ENCODE results near the gene WDR35. TPM values are rescaled to one million over a fixed set of nuclear protein-coding genes. Genes with fewer than 3 reads are reported as not detected.
A peak's percentile ranks its signal among the peaks of the same experiment; 100 is the strongest.

Gene WDR35
- total RNA-seq, 1 experiment from 2014 or later, result 8.2 TPM

DNA sequence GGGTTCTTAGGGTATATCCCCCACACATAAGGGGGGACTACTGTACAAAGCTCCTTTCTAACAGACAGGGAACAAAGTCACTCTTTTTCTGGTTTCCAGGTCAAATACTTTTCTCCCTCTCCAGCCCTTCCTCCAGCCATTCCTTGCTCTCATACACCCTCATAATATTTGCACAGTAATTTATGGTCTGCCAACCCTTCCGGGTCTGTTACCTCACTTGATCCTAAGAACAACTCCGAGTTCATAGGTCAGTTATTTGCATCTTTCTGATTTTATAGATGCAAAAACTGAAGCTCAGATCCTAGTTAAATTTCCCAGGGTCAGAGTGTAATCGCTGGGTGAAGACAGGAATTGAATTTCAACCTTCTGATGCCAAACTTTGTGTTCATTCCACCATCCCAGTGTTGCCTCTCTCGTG lies 37.4 kb upstream of the WDR35 start:
- POLR2A ChIA-PET (ENCODE audit: unreplicated experiment), result no interaction called here
- no peak for DNase-seq
- peaks cover under 1% of the 10 kb centered on the region; the same call in 1 of the 2 replicates for H3K9me3 ChIP-seq (ENCODE audit: insufficient read depth, low read depth)

DNA sequence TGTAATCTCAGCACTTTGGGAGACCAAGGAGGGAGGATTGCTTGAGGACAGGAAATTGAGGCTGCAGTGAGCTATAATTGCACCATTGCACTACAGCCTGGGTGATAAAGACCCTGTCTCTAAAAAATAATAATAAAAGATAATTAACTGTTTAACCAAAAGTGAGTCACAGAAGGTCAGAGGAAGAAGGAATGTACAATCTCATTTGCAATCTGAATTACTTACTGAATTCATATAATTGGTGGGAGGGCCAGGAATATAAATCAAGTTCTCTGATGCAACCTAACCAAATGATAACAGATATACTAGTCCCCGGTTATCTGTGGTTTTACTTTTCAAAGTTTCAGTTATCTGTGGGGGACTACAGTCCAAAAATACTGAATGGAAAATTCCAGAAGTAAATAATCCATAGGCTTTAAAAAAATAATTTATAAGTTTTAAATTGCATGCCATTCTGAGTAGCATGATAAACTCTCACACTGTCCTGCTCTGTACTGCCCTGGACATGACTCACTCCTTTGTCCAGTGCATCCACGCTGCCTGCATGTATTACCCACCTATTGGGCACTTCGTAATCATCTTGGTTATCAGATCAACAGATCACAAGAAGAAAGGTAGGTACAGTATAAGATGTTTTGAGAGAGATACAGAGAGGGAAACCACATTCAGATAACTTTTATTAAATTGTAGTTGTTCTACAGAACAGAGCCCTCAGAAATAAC lies 35.3 kb upstream of the WDR35 start:
- H3F3A ChIP-seq (ENCODE audit: insufficient read depth, low read depth), result no peaks in the 10 kb centered on the region; the same call in 1 of the 2 replicates
- H3K9me2 ChIP-seq (ENCODE audit: insufficient read depth), result no peaks in the 10 kb centered on the region
- H3K36me3 ChIP-seq (ENCODE audit: low read depth), result peaks cover 18% of the 10 kb centered on the region
- H3K79me2 ChIP-seq (ENCODE audit: low read depth), result no peaks in the 10 kb centered on the region
- intact Hi-C loops (cut with micrococcal nuclease; ENCODE audit: unreplicated experiment), result no loop called here
- H3K9me3 ChIP-seq (ENCODE audit: insufficient read depth, low read depth), result peaks cover 14% of the 10 kb centered on the region; the same call in 1 of the 2 replicates
- TF ChIP-seq, protein P1, sequence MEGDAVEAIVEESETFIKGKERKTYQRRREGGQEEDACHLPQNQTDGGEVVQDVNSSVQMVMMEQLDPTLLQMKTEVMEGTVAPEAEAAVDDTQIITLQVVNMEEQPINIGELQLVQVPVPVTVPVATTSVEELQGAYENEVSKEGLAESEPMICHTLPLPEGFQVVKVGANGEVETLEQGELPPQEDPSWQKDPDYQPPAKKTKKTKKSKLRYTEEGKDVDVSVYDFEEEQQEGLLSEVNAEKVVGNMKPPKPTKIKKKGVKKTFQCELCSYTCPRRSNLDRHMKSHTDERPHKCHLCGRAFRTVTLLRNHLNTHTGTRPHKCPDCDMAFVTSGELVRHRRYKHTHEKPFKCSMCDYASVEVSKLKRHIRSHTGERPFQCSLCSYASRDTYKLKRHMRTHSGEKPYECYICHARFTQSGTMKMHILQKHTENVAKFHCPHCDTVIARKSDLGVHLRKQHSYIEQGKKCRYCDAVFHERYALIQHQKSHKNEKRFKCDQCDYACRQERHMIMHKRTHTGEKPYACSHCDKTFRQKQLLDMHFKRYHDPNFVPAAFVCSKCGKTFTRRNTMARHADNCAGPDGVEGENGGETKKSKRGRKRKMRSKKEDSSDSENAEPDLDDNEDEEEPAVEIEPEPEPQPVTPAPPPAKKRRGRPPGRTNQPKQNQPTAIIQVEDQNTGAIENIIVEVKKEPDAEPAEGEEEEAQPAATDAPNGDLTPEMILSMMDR (conservative IDR thresholded peaks at IDR 0.05), result no peak
- no peak for TF ChIP-seq EZH2 (IDR thresholded peaks at IDR 0.05; ENCODE audit: low read depth)
- POLR2A ChIA-PET (ENCODE audit: unreplicated experiment), result no interaction called here
- H2AFZ ChIP-seq, result no peak overlapping the region
- no peak overlapping the region for H3K4me2 ChIP-seq
- no peak overlapping the region for H3K27ac ChIP-seq
- no peaks in the 10 kb centered on the region for H3K4me1 ChIP-seq (replicated peaks; ENCODE audit: insufficient read depth)
- no peaks in the 10 kb centered on the region for H4K20me1 ChIP-seq (ENCODE audit: insufficient read depth)
- no peak overlapping the region for H3K4me3 ChIP-seq
- peak in 1 of 2 experiments; percentile 43 for DNase-seq
- H3K27me3 ChIP-seq (ENCODE audit: insufficient read depth, low read depth), result no peaks in the 10 kb centered on the region
- CTCF ChIA-PET, result no interaction called here
- no TSS peak for BruUV-seq (replicated peaks)

More for the DNA sequence above, 37.4 kb upstream of the WDR35 start:
- intact Hi-C loops (cut with micrococcal nuclease; ENCODE audit: unreplicated experiment), result no loop called here
- no peak overlapping the region for H3K27ac ChIP-seq
- H3F3A ChIP-seq (ENCODE audit: insufficient read depth, low read depth), result no peaks in the 10 kb centered on the region; the same call in 1 of the 2 replicates
- H3K27me3 ChIP-seq (ENCODE audit: insufficient read depth, low read depth), result no peaks in the 10 kb centered on the region
- H3K79me2 ChIP-seq (ENCODE audit: low read depth), result no peaks in the 10 kb centered on the region
- H3K4me1 ChIP-seq (replicated peaks; ENCODE audit: insufficient read depth), result no peaks in the 10 kb centered on the region
- peaks cover 36% of the 10 kb centered on the region for H3K36me3 ChIP-seq (ENCODE audit: low read depth)
- H3K4me2 ChIP-seq, result no peak overlapping the region
- no TSS peak for BruUV-seq (replicated peaks)
- no peaks in the 10 kb centered on the region for H3K9me2 ChIP-seq (ENCODE audit: insufficient read depth)
- H3K4me3 ChIP-seq, result no peak overlapping the region
- no peak for TF ChIP-seq EZH2 (IDR thresholded peaks at IDR 0.05; ENCODE audit: low read depth)
- TF ChIP-seq, protein P1 (conservative IDR thresholded peaks at IDR 0.05), result no peak
- CTCF ChIA-PET, result interaction anchor here (1.0 kb wide), 1 partner anchor 12 kb away, joined by 3 read pairs; no protein-coding TSS in a partner anchor
- H4K20me1 ChIP-seq (ENCODE audit: insufficient read depth), result no peaks in the 10 kb centered on the region
- no peak overlapping the region for H2AFZ ChIP-seq

DNA sequence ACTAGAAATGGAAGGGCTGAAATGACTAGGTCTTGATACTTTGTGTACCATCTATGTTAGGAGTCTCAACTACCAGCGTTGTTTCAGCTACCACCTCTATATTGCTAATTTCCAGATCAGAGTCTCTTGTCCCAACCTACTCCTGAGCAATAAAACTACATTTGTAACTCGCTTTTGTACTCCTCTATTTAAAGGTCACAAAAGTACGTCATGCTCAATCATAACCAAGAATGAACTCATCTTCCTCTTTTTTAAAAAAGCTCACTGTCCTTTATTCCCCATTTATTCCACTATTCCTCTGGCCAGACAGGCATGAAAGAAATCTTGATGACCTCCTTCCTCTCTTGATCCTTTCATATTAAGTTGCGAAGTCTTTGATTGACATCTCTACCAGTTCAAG lies 33.8 kb upstream of the WDR35 start:
- H3K79me2 ChIP-seq (ENCODE audit: low read depth), result no peaks in the 10 kb centered on the region
- H3F3A ChIP-seq (ENCODE audit: insufficient read depth, low read depth), result no peaks in the 10 kb centered on the region; the same call in 1 of the 2 replicates
- BruUV-seq (replicated peaks), result no TSS peak
- TF ChIP-seq, protein P1 (conservative IDR thresholded peaks at IDR 0.05), result no peak
- no peak for TF ChIP-seq EZH2 (IDR thresholded peaks at IDR 0.05; ENCODE audit: low read depth)
- no peaks in the 10 kb centered on the region for H3K27me3 ChIP-seq (ENCODE audit: insufficient read depth, low read depth)
- H3K27ac ChIP-seq, result no peak overlapping the region
- H3K36me3 ChIP-seq (ENCODE audit: low read depth), result peaks cover 4% of the 10 kb centered on the region; the same call in 1 of the 2 replicates
- intact Hi-C loops (cut with micrococcal nuclease; ENCODE audit: unreplicated experiment), result no loop called here
- H3K9me2 ChIP-seq (ENCODE audit: insufficient read depth), result 0 out of 2 replicates have a peak, but pooled peaks cover under 1% of the 10 kb centered on the region
- H3K4me1 ChIP-seq (replicated peaks; ENCODE audit: insufficient read depth), result no peaks in the 10 kb centered on the region
- peaks cover 22% of the 10 kb centered on the region; the same call in 1 of the 2 replicates for H3K9me3 ChIP-seq (ENCODE audit: insufficient read depth, low read depth)
- ChIA-PET CTCF (no interaction called here), POLR2A (ENCODE audit: unreplicated experiment) (interaction anchor here (0.6 kb wide), 1 partner anchor 263 kb away, joined by 3 read pairs; no protein-coding TSS in a partner anchor)
- no peaks in the 10 kb centered on the region for H4K20me1 ChIP-seq (ENCODE audit: insufficient read depth)
- no peak overlapping the region for H2AFZ ChIP-seq
- no peak overlapping the region for H3K4me2 ChIP-seq
- no peak for DNase-seq
- no peak overlapping the region for H3K4me3 ChIP-seq
